ENCODE results near the gene TTC33. TPM values are rescaled to one million over a fixed set of nuclear protein-coding genes. Genes with fewer than 3 reads are reported as not detected.

The TTC33 gene
- polyA plus RNA-seq, 1 donor from 2014 or later = 73.5 TPM

- Histone ChIP-seq H3K36me3 (ENCODE audit: insufficient read depth, low read length) (no peaks in the 10 kb centered on the region), H3K9me2 (ENCODE audit: insufficient read depth, low read length) (no peaks in the 10 kb centered on the region), H4K20me1 (ENCODE audit: insufficient read depth) (no peaks in the 10 kb centered on the region), H3K9ac (ENCODE audit: low read length) (no peak overlapping the region), H3K79me2 (replicated peaks; ENCODE audit: insufficient read depth, low read length) (no peaks in the 10 kb centered on the region), H3K27me3 (ENCODE audit: insufficient read depth, low read depth, low read length) (no peaks in the 10 kb centered on the region), H3K4me3 (ENCODE audit: low read length) (no peak overlapping the region), H2AFZ (ENCODE audit: low read depth, low read length) (no peak overlapping the region), H3K4me2 (ENCODE audit: low read length) (no peak overlapping the region), H3F3A (ENCODE audit: insufficient read depth, low read length, poor library complexity, severe bottlenecking) (no peaks in the 10 kb centered on the region), H3K9me3 (ENCODE audit: low read length) (no peaks in the 10 kb centered on the region), H3K27ac (ENCODE audit: low read length) (no peak overlapping the region)
- TF ChIP-seq, protein P1, sequence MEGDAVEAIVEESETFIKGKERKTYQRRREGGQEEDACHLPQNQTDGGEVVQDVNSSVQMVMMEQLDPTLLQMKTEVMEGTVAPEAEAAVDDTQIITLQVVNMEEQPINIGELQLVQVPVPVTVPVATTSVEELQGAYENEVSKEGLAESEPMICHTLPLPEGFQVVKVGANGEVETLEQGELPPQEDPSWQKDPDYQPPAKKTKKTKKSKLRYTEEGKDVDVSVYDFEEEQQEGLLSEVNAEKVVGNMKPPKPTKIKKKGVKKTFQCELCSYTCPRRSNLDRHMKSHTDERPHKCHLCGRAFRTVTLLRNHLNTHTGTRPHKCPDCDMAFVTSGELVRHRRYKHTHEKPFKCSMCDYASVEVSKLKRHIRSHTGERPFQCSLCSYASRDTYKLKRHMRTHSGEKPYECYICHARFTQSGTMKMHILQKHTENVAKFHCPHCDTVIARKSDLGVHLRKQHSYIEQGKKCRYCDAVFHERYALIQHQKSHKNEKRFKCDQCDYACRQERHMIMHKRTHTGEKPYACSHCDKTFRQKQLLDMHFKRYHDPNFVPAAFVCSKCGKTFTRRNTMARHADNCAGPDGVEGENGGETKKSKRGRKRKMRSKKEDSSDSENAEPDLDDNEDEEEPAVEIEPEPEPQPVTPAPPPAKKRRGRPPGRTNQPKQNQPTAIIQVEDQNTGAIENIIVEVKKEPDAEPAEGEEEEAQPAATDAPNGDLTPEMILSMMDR (IDR thresholded peaks at IDR 0.05; ENCODE audit: poor library complexity, severe bottlenecking) = no peak
- no peak for TF ChIP-seq EZH2 (IDR thresholded peaks at IDR 0.05; ENCODE audit: borderline replicate concordance, insufficient read depth, low read length, poor library complexity, severe bottlenecking)
- no peak for TF ChIP-seq POLR2AphosphoS5 (IDR thresholded peaks at IDR 0.05)
- no peak for TF ChIP-seq EP300 (conservative IDR thresholded peaks at IDR 0.05; ENCODE audit: poor library complexity, severe bottlenecking)
- TF ChIP-seq RAD21 (conservative IDR thresholded peaks at IDR 0.05) = no peak
- TF ChIP-seq SMC3 (conservative IDR thresholded peaks at IDR 0.05; ENCODE audit: poor library complexity) = no peak
- TF ChIP-seq REST (IDR thresholded peaks at IDR 0.05; ENCODE audit: borderline replicate concordance) = no peak
- no peak for TF ChIP-seq MXI1 (conservative IDR thresholded peaks at IDR 0.05; ENCODE audit: poor library complexity, severe bottlenecking)
- no peak for TF ChIP-seq TAF1 (IDR thresholded peaks at IDR 0.05; ENCODE audit: low read depth)
Measured at GRCh38 chr5:40690267-40690666, 65.5 kb downstream of the TTC33 start.

GRCh38 chr5:40689438-40689837, 66.3 kb downstream of the TTC33 start:
- no peak overlapping the region for H3K4me3 ChIP-seq (ENCODE audit: low read length)
- no peaks in the 10 kb centered on the region for H3K79me2 ChIP-seq (replicated peaks; ENCODE audit: insufficient read depth, low read length)
- no peak for TF ChIP-seq TAF1 (IDR thresholded peaks at IDR 0.05; ENCODE audit: low read depth)
- no peak for TF ChIP-seq REST (IDR thresholded peaks at IDR 0.05; ENCODE audit: borderline replicate concordance)
- TF ChIP-seq RAD21 (conservative IDR thresholded peaks at IDR 0.05) = no peak
- TF ChIP-seq MXI1 (conservative IDR thresholded peaks at IDR 0.05; ENCODE audit: poor library complexity, severe bottlenecking) = no peak
- TF ChIP-seq POLR2AphosphoS5 (IDR thresholded peaks at IDR 0.05) = no peak
- no peak for TF ChIP-seq EZH2 (IDR thresholded peaks at IDR 0.05; ENCODE audit: borderline replicate concordance, insufficient read depth, low read length, poor library complexity, severe bottlenecking)
- TF ChIP-seq SMC3 (conservative IDR thresholded peaks at IDR 0.05; ENCODE audit: poor library complexity) = no peak
- TF ChIP-seq, protein P1 (IDR thresholded peaks at IDR 0.05; ENCODE audit: poor library complexity, severe bottlenecking) = no peak
- TF ChIP-seq EP300 (conservative IDR thresholded peaks at IDR 0.05; ENCODE audit: poor library complexity, severe bottlenecking) = no peak
- no peaks in the 10 kb centered on the region for H4K20me1 ChIP-seq (ENCODE audit: insufficient read depth)
- no peak overlapping the region for H3K4me2 ChIP-seq (ENCODE audit: low read length)
- H3K9me3 ChIP-seq (ENCODE audit: low read length) = no peaks in the 10 kb centered on the region
- no peak overlapping the region for H3K27ac ChIP-seq (ENCODE audit: low read length)
- no peaks in the 10 kb centered on the region for H3F3A ChIP-seq (ENCODE audit: insufficient read depth, low read length, poor library complexity, severe bottlenecking)
- H3K27me3 ChIP-seq (ENCODE audit: insufficient read depth, low read depth, low read length) = no peaks in the 10 kb centered on the region
- no peaks in the 10 kb centered on the region for H3K9me2 ChIP-seq (ENCODE audit: insufficient read depth, low read length)
- H3K36me3 ChIP-seq (ENCODE audit: insufficient read depth, low read length) = no peaks in the 10 kb centered on the region
- H3K9ac ChIP-seq (ENCODE audit: low read length) = no peak overlapping the region
- no peak overlapping the region for H2AFZ ChIP-seq (ENCODE audit: low read depth, low read length)

Measured in neural cell (in vitro differentiated cells).